H1 (cell line): Measurements from ENCODE around the gene CRTAC1. TPM values are rescaled to one million over a fixed set of nuclear protein-coding genes. Genes with fewer than 3 reads are reported as not detected.

Experiments
- CTCF ChIA-PET: fragments of 300-600 bp; sonication (Branson Sonifier 250); formaldehyde crosslinking; loops from one replicate; lab custom pipeline; 2021; ENCODE audit not compliant: partially characterized antibody; lab: Charles Lee
- POLR2A ChIA-PET: fragments of 300-600 bp; sonication (Branson Sonifier 250); formaldehyde crosslinking; loops from one replicate; lab custom pipeline; 2021; ENCODE audit warnings: inconsistent platforms; ENCODE audit not compliant: partially characterized antibody; lab: Charles Lee
- DNase-seq, 2 experiments: peaks; one replicate each; pipeline versions ENCODE4 v3.0.0 to v3.0.0-alpha.2; 2010 to 2022; ENCODE audit warnings: low spot score in 2 of 2, low read depth in 1 of 2, mixed read lengths in 1 of 2
- FAIRE-seq: peaks from 2 replicates; lab custom pipeline; 2011; peaks lifted over from hg19 to GRCh38; lab: Jason Lieb, UNC
- H2AFZ ChIP-seq: 2 replicates; pipeline ENCODE4 v1.8.1; 2012; ENCODE audit warnings: low read length, inconsistent platforms
- H2AK5ac ChIP-seq: 2 replicates; pipeline ENCODE4 v1.6.1; 2013; ENCODE audit warnings: low read depth, low read length
- H2BK120ac ChIP-seq: replicated peaks from 2 replicates; pipeline ENCODE3; 2013; ENCODE audit warnings: low read depth, low read length, inconsistent platforms
- H2BK12ac ChIP-seq: 2 replicates; pipeline ENCODE4 v1.6.1; 2013; ENCODE audit warnings: low read depth, low read length
- H2BK15ac ChIP-seq: 2 replicates; pipeline ENCODE4 v1.6.1; 2013; ENCODE audit warnings: low read length
- H2BK20ac ChIP-seq: 2 replicates; pipeline ENCODE4 v1.6.1; 2013; ENCODE audit warnings: low read length
- H2BK5ac ChIP-seq: 2 replicates; pipeline ENCODE4 v1.6.1; 2013; ENCODE audit warnings: low read depth, low read length
- H3K14ac ChIP-seq: 2 replicates; pipeline ENCODE4 v1.6.1; 2013; ENCODE audit warnings: inconsistent platforms; ENCODE audit not compliant: insufficient read length
- H3K18ac ChIP-seq: 2 replicates; pipeline ENCODE4 v1.6.1; 2013; ENCODE audit warnings: low read length; ENCODE audit errors: extremely low read depth
- H3K23ac ChIP-seq: 2 replicates; pipeline ENCODE4 v1.6.1; 2013; ENCODE audit warnings: inconsistent platforms; ENCODE audit not compliant: insufficient read length
- H3K23me2 ChIP-seq: 2 replicates; pipeline ENCODE4 v1.6.1; 2013; ENCODE audit warnings: low read depth, low read length
- H3K27ac ChIP-seq: 2 replicates; pipeline ENCODE4 v1.6.1; 2011; ENCODE audit warnings: low read depth, low read length, inconsistent platforms
- H3K27me3 ChIP-seq, 4 experiments: replicated peaks in 1 of 4; 1 replicate in 1 of 4; 2 replicates in 3 of 4; pipeline versions ENCODE4 v1.6.1 to v1.8.1; 2011 to 2013; ENCODE audit warnings: low read length in 3 of 4, mild to moderate bottlenecking in 3 of 4, inconsistent platforms in 2 of 4, mixed read lengths in 2 of 4, moderate library complexity in 1 of 4; ENCODE audit not compliant: control insufficient read depth in 3 of 4, insufficient read depth in 3 of 4; ENCODE audit errors: extremely low read depth in 1 of 4
- H3K36me3 ChIP-seq, 4 experiments: 2 replicates each; pipeline versions ENCODE4 v1.6.1 to v1.8.1; 2011 to 2013; ENCODE audit warnings: mild to moderate bottlenecking in 4 of 4, low read length in 3 of 4, moderate library complexity in 2 of 4, control low read depth in 1 of 4, inconsistent platforms in 1 of 4; ENCODE audit not compliant: insufficient read depth in 4 of 4, control insufficient read depth in 2 of 4
- H3K4ac ChIP-seq: replicated peaks from 2 replicates; pipeline ENCODE3; 2013; ENCODE audit warnings: low read length, low read depth, mixed read lengths, inconsistent platforms; ENCODE audit not compliant: insufficient read length
- H3K4me1 ChIP-seq, 4 experiments: replicated peaks in 1 of 4; 1 replicate in 1 of 4; 2 replicates in 3 of 4; pipeline versions ENCODE4 v1.6.1 to v1.8.1; 2011 to 2013; ENCODE audit warnings: low read length in 3 of 4, inconsistent platforms in 2 of 4, mixed read lengths in 1 of 4; ENCODE audit not compliant: insufficient read depth in 4 of 4, control insufficient read depth in 3 of 4
- H3K4me2 ChIP-seq, 2 experiments: 2 replicates each; pipeline versions ENCODE4 v1.6.1 to v1.8.1; 2011 to 2013; ENCODE audit warnings: low read depth in 2 of 2, low read length in 2 of 2, control low read depth in 1 of 2, inconsistent platforms in 1 of 2, mild to moderate bottlenecking in 1 of 2; ENCODE audit not compliant: insufficient read depth in 1 of 2
- H3K4me3 ChIP-seq, 4 experiments: fragments of 200-600, 300-600 bp in 1 of 4; sonication (generic), shearing (Covaris generic), sonication (Bioruptor Twin) in 1 of 4; 2 replicates each; pipeline versions ENCODE4 v1.5.1 to v1.8.1; 2011 to 2016; ENCODE audit warnings: low read length in 4 of 4, low read depth in 3 of 4, control low read depth in 2 of 4, inconsistent platforms in 2 of 4, mild to moderate bottlenecking in 2 of 4, mixed read lengths in 1 of 4, moderate library complexity in 1 of 4; ENCODE audit not compliant: insufficient read depth in 2 of 4; ENCODE audit errors: extremely low read depth in 1 of 4
- H3K56ac ChIP-seq: replicated peaks from 2 replicates; pipeline ENCODE3; 2013; ENCODE audit warnings: low read depth, mild to moderate bottlenecking, mixed read lengths, low read length, inconsistent platforms; ENCODE audit not compliant: insufficient read length
- H3K79me1 ChIP-seq: 2 replicates; pipeline ENCODE4 v1.6.1; 2013; ENCODE audit warnings: low read depth, low read length, control low read depth
- H3K79me2 ChIP-seq, 2 experiments: 2 replicates each; pipeline versions ENCODE4 v1.6.1 to v1.8.1; 2012 to 2013; ENCODE audit warnings: low read length in 2 of 2, mild to moderate bottlenecking in 2 of 2, inconsistent platforms in 1 of 2; ENCODE audit not compliant: insufficient read depth in 2 of 2, control insufficient read depth in 1 of 2
- H3K9ac ChIP-seq, 4 experiments: replicated peaks in 1 of 4; 1 replicate in 1 of 4; 2 replicates in 3 of 4; pipeline versions ENCODE4 v1.6.1 to v1.8.1; 2011 to 2013; ENCODE audit warnings: low read depth in 3 of 4, low read length in 3 of 4, control low read depth in 2 of 4, mild to moderate bottlenecking in 2 of 4, moderate library complexity in 2 of 4, inconsistent platforms in 1 of 4; ENCODE audit errors: extremely low read depth in 1 of 4
- H3K9me3 ChIP-seq, 2 experiments: 2 replicates each; pipeline versions ENCODE4 v1.6.1 to v1.8.1; 2012 to 2013; ENCODE audit warnings: mild to moderate bottlenecking in 2 of 2, moderate library complexity in 2 of 2, control low read depth in 1 of 2, inconsistent platforms in 1 of 2, low read depth in 1 of 2, low read length in 1 of 2, mixed read lengths in 1 of 2; ENCODE audit not compliant: insufficient read depth in 2 of 2
- H4K20me1 ChIP-seq, 2 experiments: replicated peaks in 1 of 2; 2 replicates each; pipeline versions ENCODE3 to v1.8.1; 2011 to 2013; ENCODE audit warnings: inconsistent platforms in 2 of 2, low read length in 2 of 2, mild to moderate bottlenecking in 1 of 2; ENCODE audit not compliant: insufficient read depth in 2 of 2, control insufficient read depth in 1 of 2
- H4K5ac ChIP-seq: 2 replicates; pipeline ENCODE4 v1.6.1; 2013; ENCODE audit warnings: low read length, low read depth, mixed read lengths, inconsistent platforms; ENCODE audit not compliant: insufficient read length
- H4K8ac ChIP-seq: 2 replicates; pipeline ENCODE4 v1.8.0; 2013; ENCODE audit warnings: mild to moderate bottlenecking, moderate library complexity, low read length, inconsistent platforms; ENCODE audit not compliant: insufficient read depth; ENCODE audit errors: extremely low read depth
- H4K91ac ChIP-seq: replicated peaks from 2 replicates; pipeline ENCODE3; 2013; ENCODE audit warnings: low read length, mixed read lengths, inconsistent platforms; ENCODE audit not compliant: insufficient read length
- CBX8 ChIP-seq: fragments of 300-800, 300-1000 bp; sonication (generic); IDR thresholded peaks from 2 replicates; pipeline ENCODE4 v1.7.1; 2016; ENCODE audit warnings: low read depth, low read length, borderline replicate concordance
- CEBPB ChIP-seq: IDR thresholded peaks from 2 replicates; pipeline ENCODE4 v1.6.1; 2012; ENCODE audit warnings: low read depth, low read length
- GABPA ChIP-seq: IDR thresholded peaks from 2 replicates; pipeline ENCODE4 v1.6.1; 2011; ENCODE audit warnings: mild to moderate bottlenecking, low read length, moderate library complexity, borderline replicate concordance; ENCODE audit not compliant: insufficient read depth
- JUND ChIP-seq: IDR thresholded peaks from 2 replicates; pipeline ENCODE4 v1.6.1; 2011; ENCODE audit warnings: mild to moderate bottlenecking, improper control_type of control experiment, low read length
- KDM4A ChIP-seq: IDR thresholded peaks from one replicate; pipeline ENCODE4 v1.7.1; 2012; ENCODE audit warnings: low read depth, mild to moderate bottlenecking, moderate library complexity, low read length, inconsistent platforms; ENCODE audit not compliant: severe bottlenecking
- RFX5 ChIP-seq: IDR thresholded peaks from 2 replicates; pipeline ENCODE4 v1.6.1; 2011; ENCODE audit warnings: low read depth, low read length, improper control_type of control experiment, borderline replicate concordance
- SP2 ChIP-seq: IDR thresholded peaks from 2 replicates; pipeline ENCODE4 v1.6.1; 2012; ENCODE audit warnings: mild to moderate bottlenecking, low read length, inconsistent platforms
- WGBS, 2 experiments: shearing (Covaris generic) in 1 of 2; methylation state at CpG; one replicate each; pipeline versions ENCODE4 v1.1.6 to v1.1.7; 2013 to 2015; ENCODE audit warnings: low lambda C conversion rate in 2 of 2, mixed read lengths in 2 of 2, inconsistent platforms in 1 of 2, low coverage in 1 of 2, missing lambda C conversion rate in 1 of 2; ENCODE audit not compliant: insufficient replicate concordance in 2 of 2, insufficient coverage in 1 of 2, insufficient read length in 1 of 2; ENCODE audit errors: extremely low coverage in 1 of 2, missing lambda C conversion rate in 1 of 2; 5-methylcytosine and 5-hydroxymethylcytosine counted together
- polyA plus RNA-seq, 7 experiments: library from polyadenylated mRNA; depleted of rRNA in 3 of 7; stranded (reverse) in 5 of 7; unstranded in 2 of 7; fragments of >200 nt in 5 of 7; fragments of 200-250 nt in 2 of 7; gene quantifications; 1 replicate in 5 of 7; 2 replicates in 1 of 7; 4 replicates in 1 of 7; pipeline versions ENCODE4 v1.2.1 to v1.2.3, GENCODE V29; 2011 to 2013; ENCODE audit warnings: missing spikeins in 2 of 7, mixed read lengths in 2 of 7
- total RNA-seq: library from RNA; stranded (reverse); fragmentation: NEBNext Ultra II Directional; extraction: Animal tissue kit (Norgen Biotek cat#: 25700); gene quantifications from 2 replicates; pipeline ENCODE4 v1.2.1, GENCODE V29; 2021

Gene CRTAC1
- total and polyA plus RNA-seq, 2 of the 8 experiments (the other 6 are each of a cell fraction or from before 2014, with no cell fraction given): 0.91 to 1.2 TPM

DNA sequence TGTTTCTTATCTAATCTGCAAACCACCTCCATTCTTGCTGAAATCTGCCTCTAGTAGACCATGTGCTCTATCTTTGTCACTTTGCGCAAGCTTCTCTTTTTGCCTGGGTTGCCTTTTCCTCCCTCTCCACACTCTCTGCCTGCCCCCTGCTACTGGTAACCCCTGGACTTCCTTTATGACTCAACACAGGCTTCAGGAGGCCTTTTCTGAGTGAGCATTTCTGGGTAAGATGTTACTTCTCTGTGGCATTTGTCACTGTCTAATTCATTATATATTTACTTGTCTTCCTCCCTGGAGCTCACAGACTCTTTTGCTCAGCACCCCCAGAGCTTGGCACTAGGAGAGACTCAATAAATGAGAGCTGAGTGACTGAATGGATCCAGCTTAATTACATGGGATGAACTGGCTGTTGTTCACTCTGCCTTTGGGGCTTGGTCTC, 172.4 kb downstream of the CRTAC1 start:
- Histone ChIP-seq H3K4me2 (no peak overlapping the region), H3K23ac (no peak overlapping the region), H3K18ac (no peak overlapping the region), H3K23me2 (no peaks in the 10 kb centered on the region), H3K9ac (no peak overlapping the region), H3K27ac (no peak overlapping the region), H4K91ac (no peak overlapping the region), H2AFZ (no peak overlapping the region), H4K8ac (no peak overlapping the region), H2BK12ac (no peak overlapping the region), H3K79me2 (no peaks in the 10 kb centered on the region), H4K20me1 (no peaks in the 10 kb centered on the region), H2AK5ac (no peak overlapping the region), H3K27me3 (no peaks in the 10 kb centered on the region; a peak in 1 of 7 replicates), H3K56ac (no peak overlapping the region), H3K4me1 (peaks cover 5 to 13% (median 7%) of the 10 kb centered on the region in 4 experiments), H4K5ac (no peak overlapping the region), H3K9me3 (no peaks in the 10 kb centered on the region), H2BK15ac (no peak overlapping the region), H3K4ac (no peak overlapping the region), H2BK120ac (no peak overlapping the region), H3K4me3 (no peak overlapping the region), H2BK20ac (no peak overlapping the region), H2BK5ac (no peak overlapping the region), H3K14ac (no peak overlapping the region), H3K79me1 (no peaks in the 10 kb centered on the region), H3K36me3 (no peaks in the 10 kb centered on the region)
- DNase-seq (no peak), FAIRE-seq (no peak)
- TF ChIP-seq CBX8 (no peak), RFX5 (no peak), GABPA (no peak), CEBPB (no peak), JUND (no peak), SP2 (no peak), KDM4A (no peak)
- POLR2A ChIA-PET: no interaction called here
- CTCF ChIA-PET: interaction anchor here (1.8 kb wide), 2 partner anchors 18 to 66 kb away, joined by 6 to 7 read pairs; no protein-coding TSS in a partner anchor
- WGBS, 2 experiments: 100% methylated on average over 1 of the region's 1 CpG; no CpG with 5 or more reads in 1 of the 2 experiments
